ENCODE results near the gene MSGN1.
"Not testable (repeated sequence)": the region's sequence is repeated elsewhere in the genome, so short reads cannot be mapped to it uniquely, and the experiment has no call there.

Gene MSGN1

GRCh38 chr2:17805717-17806363 is 10.4 kb upstream of the MSGN1 start:
- H3K9me3 ChIP-seq (ENCODE audit: low read length): no peaks in the 10 kb centered on the region
- H3K36me3 ChIP-seq (ENCODE audit: insufficient read depth, low read length): no peaks in the 10 kb centered on the region
- no peak overlapping the region for H3K9ac ChIP-seq (ENCODE audit: low read length)
- H3K27me3 ChIP-seq (ENCODE audit: control insufficient read depth in 1 of 2, insufficient read depth in 2 of 2, low read length in 2 of 2): no peaks in the 10 kb centered on the region
- no peaks in the 10 kb centered on the region for H3K4me1 ChIP-seq (ENCODE audit: insufficient read depth, low read length)
- no peak overlapping the region for H3K4me3 ChIP-seq (ENCODE audit: low read depth in 1 of 2, low read length in 2 of 2)
- H3K27ac ChIP-seq (ENCODE audit: low read depth, low read length): no peak overlapping the region

DNA sequence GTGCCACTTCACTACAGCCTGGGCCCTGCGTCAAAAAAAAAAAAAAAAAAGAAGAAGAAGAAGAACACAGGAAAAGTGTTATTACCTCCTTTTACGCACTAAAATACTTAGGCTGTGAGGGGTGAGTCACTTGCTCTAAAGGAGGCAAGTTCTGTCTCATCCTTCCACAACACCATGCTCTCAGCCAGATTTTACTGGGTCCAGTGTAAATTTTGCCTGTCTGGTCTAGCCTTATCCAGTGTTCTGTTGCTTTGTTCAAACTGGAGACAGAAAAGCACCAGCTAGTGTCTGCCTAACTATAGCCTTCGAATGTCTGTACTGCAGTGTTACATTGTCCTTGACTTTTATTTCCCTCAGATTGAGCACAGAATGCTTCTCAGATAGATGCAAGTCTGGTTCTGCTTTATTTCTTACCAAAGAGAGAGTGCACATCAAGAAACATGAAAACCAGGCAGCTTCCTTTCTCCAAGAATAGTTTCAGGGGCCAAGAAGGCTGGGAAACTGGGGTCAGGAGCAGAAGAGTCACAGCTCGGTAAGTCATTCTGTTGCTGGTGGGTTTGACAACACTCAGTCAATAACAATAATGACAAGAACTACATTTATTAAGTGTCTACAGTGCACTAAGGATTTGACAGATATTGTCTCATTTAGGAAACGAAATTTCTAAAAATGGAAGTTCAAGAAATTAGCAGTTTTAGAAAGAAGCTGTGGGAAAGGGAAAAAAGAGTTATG is 3.1 kb upstream of the MSGN1 start:
- Histone ChIP-seq H3K9ac (ENCODE audit: low read length) (no peak overlapping the region), H3K27ac (ENCODE audit: low read depth, low read length) (no peak overlapping the region), H3K36me3 (ENCODE audit: insufficient read depth, low read length) (no peaks in the 10 kb centered on the region), H3K9me3 (ENCODE audit: low read length) (no peaks in the 10 kb centered on the region), H3K27me3 (ENCODE audit: control insufficient read depth in 1 of 2, insufficient read depth in 2 of 2, low read length in 2 of 2) (no peaks in the 10 kb centered on the region), H3K4me1 (ENCODE audit: insufficient read depth, low read length) (no peaks in the 10 kb centered on the region), H3K4me3 (ENCODE audit: low read depth in 1 of 2, low read length in 2 of 2) (no peak overlapping the region)

- no peaks in the 10 kb centered on the region for H3K36me3 ChIP-seq (ENCODE audit: insufficient read depth, low read length)
- no peaks in the 10 kb centered on the region for H3K9me3 ChIP-seq (ENCODE audit: low read length)
- no peaks in the 10 kb centered on the region for H3K4me1 ChIP-seq (ENCODE audit: insufficient read depth, low read length)
- no peak overlapping the region for H3K27ac ChIP-seq (ENCODE audit: low read depth, low read length)
- no peaks in the 10 kb centered on the region for H3K27me3 ChIP-seq (ENCODE audit: control insufficient read depth in 1 of 2, insufficient read depth in 2 of 2, low read length in 2 of 2)
- H3K9ac ChIP-seq (ENCODE audit: low read length): no peak overlapping the region
- H3K4me3 ChIP-seq (ENCODE audit: low read depth in 1 of 2, low read length in 2 of 2): no peak overlapping the region
Observed at GRCh38 chr2:17813742-17814473, 2.4 kb upstream of the MSGN1 start.

- no peak overlapping the region for H3K27ac ChIP-seq (ENCODE audit: low read depth, low read length)
- H3K9ac ChIP-seq (ENCODE audit: low read length): no peak overlapping the region
- H3K4me3 ChIP-seq (ENCODE audit: low read depth in 1 of 2, low read length in 2 of 2): no peak overlapping the region
- no peaks in the 10 kb centered on the region for H3K27me3 ChIP-seq (ENCODE audit: control insufficient read depth in 1 of 2, insufficient read depth in 2 of 2, low read length in 2 of 2)
- no peaks in the 10 kb centered on the region for H3K9me3 ChIP-seq (ENCODE audit: low read length)
- H3K36me3 ChIP-seq (ENCODE audit: insufficient read depth, low read length): no peaks in the 10 kb centered on the region
- no peaks in the 10 kb centered on the region for H3K4me1 ChIP-seq (ENCODE audit: insufficient read depth, low read length)
Observed at GRCh38 chr2:17814601-17815000, 1.7 kb upstream of the MSGN1 start.

DNA sequence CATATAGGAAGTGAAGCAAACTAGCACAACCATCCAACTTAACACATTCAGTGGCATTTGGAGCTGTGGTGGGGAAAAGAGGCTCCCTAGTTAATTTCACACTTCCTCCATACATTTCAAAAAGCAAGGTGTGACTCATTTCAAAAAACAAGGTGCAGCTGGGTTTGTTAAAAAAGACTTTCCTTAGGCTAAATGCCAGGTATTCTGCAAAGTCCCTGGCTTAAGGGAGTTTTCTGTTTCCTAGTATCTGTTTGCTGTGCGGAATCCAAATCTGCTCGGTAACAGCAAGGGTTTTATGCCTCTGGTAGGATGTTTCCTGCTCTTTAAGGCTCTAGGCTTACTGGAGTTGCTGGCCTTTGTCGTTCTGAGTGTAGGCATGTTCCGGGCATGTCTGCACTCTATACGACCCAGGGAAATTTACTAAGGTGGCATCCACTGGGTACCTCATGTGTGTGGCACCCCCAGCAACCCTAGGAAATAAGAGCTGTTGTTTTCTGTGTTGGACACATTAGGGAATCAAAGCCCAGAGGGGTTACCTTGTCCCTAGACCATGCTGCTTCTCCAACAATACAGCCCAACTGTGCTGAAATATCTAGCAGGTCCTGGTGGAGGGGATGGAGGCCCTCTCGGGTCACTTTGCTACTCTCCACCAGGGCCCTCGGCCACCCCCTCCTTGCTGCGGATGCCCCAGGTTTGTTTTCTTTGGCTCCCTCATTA is 634 bp upstream of the MSGN1 start:
- Histone ChIP-seq H3K36me3 (ENCODE audit: insufficient read depth, low read length) (no peaks in the 10 kb centered on the region), H3K4me3 (ENCODE audit: low read depth in 1 of 2, low read length in 2 of 2) (no peak overlapping the region), H3K9ac (ENCODE audit: low read length) (no peak overlapping the region), H3K4me1 (ENCODE audit: insufficient read depth, low read length) (no peaks in the 10 kb centered on the region), H3K9me3 (ENCODE audit: low read length) (no peaks in the 10 kb centered on the region), H3K27me3 (ENCODE audit: control insufficient read depth in 1 of 2, insufficient read depth in 2 of 2, low read length in 2 of 2) (no peaks in the 10 kb centered on the region), H3K27ac (ENCODE audit: low read depth, low read length) (no peak overlapping the region)

GRCh38 chr2:17818235-17818815 is 2.1 kb downstream of the MSGN1 start:
- no peak overlapping the region for H3K27ac ChIP-seq (ENCODE audit: low read depth, low read length)
- no peaks in the 10 kb centered on the region for H3K27me3 ChIP-seq (ENCODE audit: control insufficient read depth in 1 of 2, insufficient read depth in 2 of 2, low read length in 2 of 2)
- no peaks in the 10 kb centered on the region for H3K36me3 ChIP-seq (ENCODE audit: insufficient read depth, low read length)
- no peaks in the 10 kb centered on the region for H3K4me1 ChIP-seq (ENCODE audit: insufficient read depth, low read length)
- H3K9ac ChIP-seq (ENCODE audit: low read length): no peak overlapping the region
- H3K9me3 ChIP-seq (ENCODE audit: low read length): no peaks in the 10 kb centered on the region
- no peak overlapping the region for H3K4me3 ChIP-seq (ENCODE audit: low read depth in 1 of 2, low read length in 2 of 2)

DNA sequence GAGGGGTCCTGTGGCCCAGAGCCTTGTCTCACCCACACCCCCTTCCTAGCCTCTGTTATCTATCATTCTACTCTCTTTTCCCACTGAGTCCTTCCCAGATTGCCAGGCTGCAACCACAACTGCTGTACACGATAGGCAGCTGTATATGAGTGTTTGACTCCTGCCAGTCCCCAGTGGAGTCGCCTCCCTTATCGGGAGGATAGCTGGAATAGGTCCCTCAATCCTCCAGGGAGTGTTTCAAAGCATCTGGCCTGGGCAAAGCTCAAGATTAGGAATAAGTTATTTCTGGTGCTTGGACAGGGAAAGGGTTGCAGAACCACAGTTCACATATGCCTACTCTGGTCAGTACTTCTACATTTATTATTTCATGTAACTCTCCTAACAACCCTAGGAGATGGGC is 4.8 kb downstream of the MSGN1 start:
- no peak overlapping the region for H3K27ac ChIP-seq (ENCODE audit: low read depth, low read length)

DNA sequence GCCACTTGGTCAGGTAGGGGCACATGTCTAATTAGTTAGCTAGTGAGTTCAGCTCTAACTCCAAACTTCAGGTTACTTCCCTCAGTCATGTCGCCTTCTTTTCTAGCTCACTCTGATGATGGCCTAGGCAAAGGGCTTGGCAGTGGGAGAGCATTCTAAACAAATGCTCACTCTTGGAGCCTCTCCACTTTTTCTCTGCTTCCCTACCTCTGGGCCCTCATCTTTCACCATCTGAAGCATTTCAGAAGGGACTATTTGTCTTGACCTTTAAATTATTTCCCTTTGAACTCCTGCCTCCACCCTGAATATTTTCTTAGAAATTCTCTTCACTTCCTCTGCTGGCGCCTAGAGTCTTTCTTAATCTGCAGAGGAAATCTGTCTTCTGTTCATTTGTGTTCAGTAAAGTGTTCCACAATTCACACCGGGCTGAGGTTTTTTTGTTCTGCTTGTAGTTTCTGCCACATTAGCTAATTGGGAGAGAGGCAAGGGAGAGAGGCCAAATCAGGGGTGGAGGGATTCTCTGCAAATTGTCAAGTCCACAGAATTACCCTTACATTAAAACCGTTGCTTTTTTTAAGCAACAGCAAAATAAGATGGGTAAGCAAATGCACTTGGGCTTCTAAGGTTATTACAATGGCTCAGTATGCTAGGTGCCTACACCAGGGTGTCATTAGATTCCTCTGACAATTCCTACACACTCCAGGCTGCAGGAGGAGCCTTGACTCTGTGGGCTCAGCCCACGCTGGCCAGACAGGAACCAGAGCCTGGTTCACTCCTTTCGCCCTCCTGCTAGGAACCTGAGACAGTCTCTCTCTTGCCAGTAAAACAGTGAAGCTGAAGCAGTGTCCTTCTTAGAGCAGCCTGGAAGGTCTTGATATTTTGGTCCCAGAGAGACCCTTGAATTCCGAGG is 5.5 kb downstream of the MSGN1 start:
- Histone ChIP-seq H3K9me3 (ENCODE audit: low read length) (no peaks in the 10 kb centered on the region), H3K27ac (ENCODE audit: low read depth, low read length) (no peak overlapping the region), H3K4me3 (ENCODE audit: low read depth in 1 of 2, low read length in 2 of 2) (no peak overlapping the region), H3K4me1 (ENCODE audit: insufficient read depth, low read length) (no peaks in the 10 kb centered on the region), H3K36me3 (ENCODE audit: insufficient read depth, low read length) (no peaks in the 10 kb centered on the region), H3K27me3 (ENCODE audit: control insufficient read depth in 1 of 2, insufficient read depth in 2 of 2, low read length in 2 of 2) (no peaks in the 10 kb centered on the region), H3K9ac (ENCODE audit: low read length) (no peak overlapping the region)

More for the DNA sequence above, 4.8 kb downstream of the MSGN1 start:
- no peaks in the 10 kb centered on the region for H3K4me1 ChIP-seq (ENCODE audit: insufficient read depth, low read length)
- no peaks in the 10 kb centered on the region for H3K9me3 ChIP-seq (ENCODE audit: low read length)
- H3K4me3 ChIP-seq (ENCODE audit: low read depth in 1 of 2, low read length in 2 of 2): no peak overlapping the region
- no peaks in the 10 kb centered on the region for H3K27me3 ChIP-seq (ENCODE audit: control insufficient read depth in 1 of 2, insufficient read depth in 2 of 2, low read length in 2 of 2)
- no peaks in the 10 kb centered on the region for H3K36me3 ChIP-seq (ENCODE audit: insufficient read depth, low read length)
- no peak overlapping the region for H3K9ac ChIP-seq (ENCODE audit: low read length)

GRCh38 chr2:17822445-17823117 is 6.3 kb downstream of the MSGN1 start:
- H3K4me3 ChIP-seq (ENCODE audit: low read depth in 1 of 2, low read length in 2 of 2): no peak overlapping the region
- no peaks in the 10 kb centered on the region for H3K36me3 ChIP-seq (ENCODE audit: insufficient read depth, low read length)
- H3K4me1 ChIP-seq (ENCODE audit: insufficient read depth, low read length): no peaks in the 10 kb centered on the region
- H3K9ac ChIP-seq (ENCODE audit: low read length): no peak overlapping the region
- H3K27ac ChIP-seq (ENCODE audit: low read depth, low read length): no peak overlapping the region
- no peaks in the 10 kb centered on the region for H3K9me3 ChIP-seq (ENCODE audit: low read length)
- no peaks in the 10 kb centered on the region for H3K27me3 ChIP-seq (ENCODE audit: control insufficient read depth in 1 of 2, insufficient read depth in 2 of 2, low read length in 2 of 2)

DNA sequence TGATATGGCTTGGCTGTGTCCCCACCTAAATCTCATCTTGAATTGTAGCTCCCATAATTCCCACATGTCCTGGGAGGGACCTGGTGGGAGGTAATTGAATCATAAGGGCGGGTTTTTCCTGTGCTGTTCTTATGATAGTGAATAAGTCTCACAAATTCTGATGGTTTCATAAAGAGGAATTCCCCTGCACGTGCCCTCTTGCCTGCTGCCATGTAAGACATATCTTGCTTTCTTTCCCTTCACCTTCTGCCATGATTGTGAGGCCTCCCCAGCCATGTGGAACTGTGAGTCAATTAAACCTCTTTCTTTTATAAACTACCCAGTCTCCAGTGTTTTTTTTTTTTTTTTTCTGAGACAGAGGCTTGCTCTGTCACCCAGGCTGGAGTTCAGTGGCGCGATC is 7.4 kb downstream of the MSGN1 start:
- not testable (repeated sequence) for H3K36me3 ChIP-seq (ENCODE audit: insufficient read depth, low read length); H3K9me3 ChIP-seq (ENCODE audit: low read length); H3K27me3 ChIP-seq (ENCODE audit: control insufficient read depth in 1 of 2, insufficient read depth in 2 of 2, low read length in 2 of 2); H3K27ac ChIP-seq (ENCODE audit: low read depth, low read length); H3K4me1 ChIP-seq (ENCODE audit: insufficient read depth, low read length); H3K9ac ChIP-seq (ENCODE audit: low read length); H3K4me3 ChIP-seq (ENCODE audit: low read depth in 1 of 2, low read length in 2 of 2)
